Activated effector memory CD4-positive, alpha-beta T cell treated with Interleukin-2 at 50 U/mL for 16 hours (primary cell): ENCODE results near the gene SEPHS1.
"Not testable (repeated sequence)": the region's sequence is repeated elsewhere in the genome, so short reads cannot be mapped to it uniquely, and the experiment has no call there.

Experiments
- DNase-seq: peaks from one replicate; pipeline ENCODE4 v3.0.0-alpha.2; 2020

SEPHS1 gene

GRCh38 chr10:13276146-13276545 lies 71.9 kb downstream of the SEPHS1 start:
- DNase-seq, result not testable (repeated sequence)

- DNase-seq, result no peak
Measured at GRCh38 chr10:13272164-13272571, 75.9 kb downstream of the SEPHS1 start.

DNA sequence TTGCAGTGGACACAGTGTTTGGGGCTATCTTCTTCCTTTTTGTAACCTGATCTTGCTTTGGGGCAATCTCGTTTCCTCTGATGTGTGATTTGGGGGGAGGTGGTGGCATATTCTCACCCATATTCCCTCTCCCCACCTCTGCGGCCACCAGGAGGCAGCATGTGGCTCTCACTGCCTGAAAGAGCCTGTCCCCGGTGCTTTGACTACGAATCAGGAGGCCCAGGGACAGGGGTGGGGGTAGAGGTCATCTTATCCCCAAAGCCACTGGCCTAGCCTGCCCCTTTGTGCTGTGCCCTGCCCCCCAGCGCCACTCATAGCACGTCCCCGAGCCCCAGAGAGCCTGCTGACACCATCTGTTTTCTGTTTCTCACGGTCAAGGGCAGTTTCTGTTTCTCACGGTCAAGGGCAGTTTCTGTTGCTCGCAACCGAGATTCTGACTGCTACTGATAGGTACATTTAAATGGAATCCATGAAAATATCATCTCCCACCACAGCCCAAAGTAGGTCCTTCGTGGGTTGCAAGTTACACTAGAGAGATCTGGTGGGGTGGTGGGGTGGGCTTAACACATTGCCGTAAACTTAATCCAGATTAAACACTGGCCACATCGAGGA lies 76.4 kb downstream of the SEPHS1 start:
- peak; percentile 33 for DNase-seq

- no peak for DNase-seq
Measured at GRCh38 chr10:13270877-13271551, 77.1 kb downstream of the SEPHS1 start.

- no peak for DNase-seq
Measured at GRCh38 chr10:13268841-13269240, 79.3 kb downstream of the SEPHS1 start.

DNA sequence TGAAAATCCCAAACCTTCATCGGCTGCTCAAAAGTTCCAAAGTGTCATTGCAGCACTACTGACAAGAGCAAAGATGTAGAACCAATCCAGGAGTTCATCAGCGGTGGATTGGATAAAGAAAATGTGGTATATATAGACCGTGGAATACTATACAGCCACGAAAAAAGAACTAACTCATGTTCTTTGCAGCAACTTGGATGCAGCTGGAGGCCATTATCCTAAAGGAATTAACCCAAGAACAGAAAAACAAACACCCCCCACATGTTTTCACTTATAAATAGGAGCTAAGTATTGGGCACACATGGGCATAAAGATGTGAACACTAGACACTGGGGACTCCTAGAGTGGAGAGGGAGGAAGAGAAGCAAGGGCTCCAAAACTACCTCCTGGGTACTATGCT lies 79.8 kb downstream of the SEPHS1 start:
- DNase-seq, result no peak
